Measurements from ENCODE around the gene VPS26B.

Gene VPS26B

GRCh38 chr11:134216816-134217215 is 7.7 kb upstream of the VPS26B start:
- TF ChIP-seq ZBTB7A (IDR thresholded peaks at IDR 0.05; ENCODE audit: low read depth) (no peak), EP300 (IDR thresholded peaks at IDR 0.05; ENCODE audit: borderline replicate concordance) (no peak), FOXM1 (IDR thresholded peaks at IDR 0.05; ENCODE audit: borderline replicate concordance, low read depth) (no peak), MAX (IDR thresholded peaks at IDR 0.05) (no peak), TCF12 (IDR thresholded peaks at IDR 0.05; ENCODE audit: low read depth) (no peak), CEBPB (IDR thresholded peaks at IDR 0.05) (no peak)
- TF ChIP-seq, protein P1, sequence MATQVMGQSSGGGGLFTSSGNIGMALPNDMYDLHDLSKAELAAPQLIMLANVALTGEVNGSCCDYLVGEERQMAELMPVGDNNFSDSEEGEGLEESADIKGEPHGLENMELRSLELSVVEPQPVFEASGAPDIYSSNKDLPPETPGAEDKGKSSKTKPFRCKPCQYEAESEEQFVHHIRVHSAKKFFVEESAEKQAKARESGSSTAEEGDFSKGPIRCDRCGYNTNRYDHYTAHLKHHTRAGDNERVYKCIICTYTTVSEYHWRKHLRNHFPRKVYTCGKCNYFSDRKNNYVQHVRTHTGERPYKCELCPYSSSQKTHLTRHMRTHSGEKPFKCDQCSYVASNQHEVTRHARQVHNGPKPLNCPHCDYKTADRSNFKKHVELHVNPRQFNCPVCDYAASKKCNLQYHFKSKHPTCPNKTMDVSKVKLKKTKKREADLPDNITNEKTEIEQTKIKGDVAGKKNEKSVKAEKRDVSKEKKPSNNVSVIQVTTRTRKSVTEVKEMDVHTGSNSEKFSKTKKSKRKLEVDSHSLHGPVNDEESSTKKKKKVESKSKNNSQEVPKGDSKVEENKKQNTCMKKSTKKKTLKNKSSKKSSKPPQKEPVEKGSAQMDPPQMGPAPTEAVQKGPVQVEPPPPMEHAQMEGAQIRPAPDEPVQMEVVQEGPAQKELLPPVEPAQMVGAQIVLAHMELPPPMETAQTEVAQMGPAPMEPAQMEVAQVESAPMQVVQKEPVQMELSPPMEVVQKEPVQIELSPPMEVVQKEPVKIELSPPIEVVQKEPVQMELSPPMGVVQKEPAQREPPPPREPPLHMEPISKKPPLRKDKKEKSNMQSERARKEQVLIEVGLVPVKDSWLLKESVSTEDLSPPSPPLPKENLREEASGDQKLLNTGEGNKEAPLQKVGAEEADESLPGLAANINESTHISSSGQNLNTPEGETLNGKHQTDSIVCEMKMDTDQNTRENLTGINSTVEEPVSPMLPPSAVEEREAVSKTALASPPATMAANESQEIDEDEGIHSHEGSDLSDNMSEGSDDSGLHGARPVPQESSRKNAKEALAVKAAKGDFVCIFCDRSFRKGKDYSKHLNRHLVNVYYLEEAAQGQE (IDR thresholded peaks at IDR 0.05; ENCODE audit: low read depth): no peak
- TF ChIP-seq, protein P2, sequence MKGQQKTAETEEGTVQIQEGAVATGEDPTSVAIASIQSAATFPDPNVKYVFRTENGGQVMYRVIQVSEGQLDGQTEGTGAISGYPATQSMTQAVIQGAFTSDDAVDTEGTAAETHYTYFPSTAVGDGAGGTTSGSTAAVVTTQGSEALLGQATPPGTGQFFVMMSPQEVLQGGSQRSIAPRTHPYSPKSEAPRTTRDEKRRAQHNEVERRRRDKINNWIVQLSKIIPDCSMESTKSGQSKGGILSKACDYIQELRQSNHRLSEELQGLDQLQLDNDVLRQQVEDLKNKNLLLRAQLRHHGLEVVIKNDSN (IDR thresholded peaks at IDR 0.05): no peak

GRCh38 chr11:134223121-134223520 is 1.4 kb upstream of the VPS26B start:
- no peak for TF ChIP-seq NFIC (IDR thresholded peaks at IDR 0.05)
- no peak for TF ChIP-seq YY1 (IDR thresholded peaks at IDR 0.05; ENCODE audit: low read depth)
- no peak for TF ChIP-seq ZBTB7A (IDR thresholded peaks at IDR 0.05; ENCODE audit: low read depth)
- no peak for TF ChIP-seq CEBPB (IDR thresholded peaks at IDR 0.05)
- no peak for TF ChIP-seq TAF1 (IDR thresholded peaks at IDR 0.05; ENCODE audit: low read depth)
- no peak for TF ChIP-seq EP300 (IDR thresholded peaks at IDR 0.05; ENCODE audit: borderline replicate concordance)

GRCh38 chr11:134224710-134225664 is 516 bp downstream of the VPS26B start:
- TF ChIP-seq CEBPB (IDR thresholded peaks at IDR 0.05) (no peak), ZBTB7A (IDR thresholded peaks at IDR 0.05; ENCODE audit: low read depth) (peak; percentile 89), TCF12 (IDR thresholded peaks at IDR 0.05; ENCODE audit: low read depth) (no peak), TEAD4 (IDR thresholded peaks at IDR 0.05) (no peak), MAX (IDR thresholded peaks at IDR 0.05) (peak; percentile 54), EP300 (IDR thresholded peaks at IDR 0.05; ENCODE audit: borderline replicate concordance) (no peak)
- TF ChIP-seq, protein P2 (IDR thresholded peaks at IDR 0.05): no peak

DNA sequence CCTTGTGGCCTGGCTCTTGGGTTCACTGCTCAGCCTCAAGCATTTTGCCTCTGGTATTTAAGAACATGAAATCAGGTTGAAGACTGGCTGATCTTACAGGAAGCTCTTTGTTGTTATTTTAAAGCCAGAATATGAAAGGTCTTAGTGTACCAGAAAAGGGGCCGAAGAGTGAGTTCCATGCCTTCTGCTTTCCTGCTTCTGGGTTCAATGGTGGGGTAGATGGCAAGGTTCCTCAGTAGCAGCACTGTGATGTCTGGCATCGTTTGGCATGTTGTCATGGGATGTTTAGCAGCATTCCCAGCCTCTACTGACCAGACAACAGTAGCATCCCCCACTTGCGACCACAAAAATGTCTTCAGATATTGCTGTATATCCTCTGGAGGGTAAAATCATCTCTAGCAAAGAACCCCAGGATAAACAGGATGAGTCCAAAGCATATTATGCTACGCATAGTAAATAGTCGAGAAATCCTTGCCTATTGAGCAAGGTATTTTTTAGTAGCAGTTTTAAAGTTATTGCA is 2.4 kb downstream of the VPS26B start:
- no peak for TF ChIP-seq MAX (IDR thresholded peaks at IDR 0.05)
- no peak for TF ChIP-seq TCF12 (IDR thresholded peaks at IDR 0.05; ENCODE audit: low read depth)
- no peak for TF ChIP-seq YY1 (IDR thresholded peaks at IDR 0.05; ENCODE audit: low read depth)
- no peak for TF ChIP-seq RAD21 (IDR thresholded peaks at IDR 0.05; ENCODE audit: low read depth)
- TF ChIP-seq TAF1 (IDR thresholded peaks at IDR 0.05; ENCODE audit: low read depth): no peak
- no peak for TF ChIP-seq ZBTB7A (IDR thresholded peaks at IDR 0.05; ENCODE audit: low read depth)
- no peak for TF ChIP-seq CREB1 (IDR thresholded peaks at IDR 0.05; ENCODE audit: low read depth)
- no peak for TF ChIP-seq FOXM1 (IDR thresholded peaks at IDR 0.05; ENCODE audit: borderline replicate concordance, low read depth)
- TF ChIP-seq, protein P1 (IDR thresholded peaks at IDR 0.05; ENCODE audit: low read depth): no peak
- TF ChIP-seq, protein P2 (IDR thresholded peaks at IDR 0.05): no peak
- TF ChIP-seq NFIC (IDR thresholded peaks at IDR 0.05): no peak
- no peak for TF ChIP-seq EP300 (IDR thresholded peaks at IDR 0.05; ENCODE audit: borderline replicate concordance)
- no peak for TF ChIP-seq TEAD4 (IDR thresholded peaks at IDR 0.05)
- TF ChIP-seq EGR1 (IDR thresholded peaks at IDR 0.05): no peak
- no peak for TF ChIP-seq CEBPB (IDR thresholded peaks at IDR 0.05)

DNA sequence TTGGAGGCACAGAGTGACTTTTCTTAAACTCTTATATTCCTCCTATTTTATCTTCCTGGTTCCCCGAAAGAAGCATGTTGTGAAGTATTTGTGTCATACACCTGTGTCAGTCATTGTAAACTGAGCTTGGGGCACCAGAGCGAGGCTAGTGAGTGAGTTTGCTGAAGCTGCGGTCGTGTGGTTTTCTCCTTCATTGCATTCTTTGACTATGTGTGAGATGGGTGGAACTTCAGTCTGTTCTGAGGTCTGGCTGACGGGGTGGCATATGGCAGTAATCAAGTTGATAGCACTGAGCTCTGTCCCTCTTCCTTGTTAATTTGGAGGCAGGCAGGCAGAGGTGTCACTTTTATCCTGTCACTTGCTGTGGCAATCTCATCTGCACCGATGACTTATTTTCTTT is 4.2 kb downstream of the VPS26B start:
- TF ChIP-seq EP300 (IDR thresholded peaks at IDR 0.05; ENCODE audit: borderline replicate concordance) (no peak), CREB1 (IDR thresholded peaks at IDR 0.05; ENCODE audit: low read depth) (no peak), RAD21 (IDR thresholded peaks at IDR 0.05; ENCODE audit: low read depth) (no peak), FOXM1 (IDR thresholded peaks at IDR 0.05; ENCODE audit: borderline replicate concordance, low read depth) (no peak), EGR1 (IDR thresholded peaks at IDR 0.05) (no peak), CEBPB (IDR thresholded peaks at IDR 0.05) (no peak), MAX (IDR thresholded peaks at IDR 0.05) (no peak)
- TF ChIP-seq, protein P2 (IDR thresholded peaks at IDR 0.05): no peak
- TF ChIP-seq, protein P1 (IDR thresholded peaks at IDR 0.05; ENCODE audit: low read depth): no peak

All from Ishikawa (cell line).